ENCODE data around the gene ARFGAP1. TPM values are rescaled to one million over a fixed set of nuclear protein-coding genes. Genes with fewer than 3 reads are reported as not detected.

Gene ARFGAP1
- total RNA-seq, 1 donor from 2014 or later = 220 TPM

DNA sequence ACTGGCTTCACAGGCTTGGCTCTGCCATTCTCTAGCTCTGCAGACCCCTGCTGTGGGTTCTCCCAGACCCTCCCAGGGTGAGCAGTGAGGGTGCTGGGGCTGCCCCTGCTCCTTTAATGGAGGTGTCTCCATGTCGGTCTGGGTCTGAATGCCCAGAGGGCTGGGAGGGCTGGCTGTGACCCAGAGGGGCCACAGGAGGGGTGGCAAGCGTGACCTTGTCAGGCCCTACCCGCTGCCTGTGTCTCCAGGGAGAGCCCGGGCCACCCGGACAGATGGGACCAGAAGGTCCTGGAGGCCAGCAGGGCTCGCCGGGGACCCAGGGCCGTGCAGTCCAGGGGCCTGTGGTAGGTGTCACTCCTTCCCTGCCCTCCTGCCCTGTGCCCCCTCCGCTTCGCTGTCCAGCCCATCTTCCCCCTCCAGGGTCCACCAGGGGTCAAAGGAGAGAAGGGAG is 52.4 kb downstream of the ARFGAP1 start:
- H3K4me1 Mint-ChIP-seq (ENCODE audit: low read depth, unreplicated experiment) = no peaks in the 10 kb centered on the region
- DNase-seq (ENCODE audit: low read depth) (no peak), FAIRE-seq (no peak)
- Histone ChIP-seq H3K4me3 (ENCODE audit: insufficient read depth, low read depth, low read length) (no peak overlapping the region), H3K4me1 (ENCODE audit: insufficient read depth, low read length) (no peaks in the 10 kb centered on the region), H3K36me3 (ENCODE audit: insufficient read depth, low read length) (no peaks in the 10 kb centered on the region), H4K20me1 (ENCODE audit: insufficient read depth, low read length) (no peaks in the 10 kb centered on the region), H3K79me2 (ENCODE audit: insufficient read depth, low read length) (no peaks in the 10 kb centered on the region), H2AFZ (ENCODE audit: low read depth, low read length) (no peak overlapping the region), H3K9ac (ENCODE audit: low read length) (no peak overlapping the region), H3K27me3 (ENCODE audit: insufficient read depth, low read length) (peaks cover 19% of the 10 kb centered on the region), H3K4me2 (ENCODE audit: low read length) (no peak overlapping the region), H3K9me3 (ENCODE audit: insufficient read depth, low read depth, low read length) (no peaks in the 10 kb centered on the region), H3K27ac (ENCODE audit: low read depth, low read length) (no peak overlapping the region)
- TF ChIP-seq EZH2 (IDR thresholded peaks at IDR 0.05; ENCODE audit: insufficient read depth, low read length) = no peak
- TF ChIP-seq, protein P1, sequence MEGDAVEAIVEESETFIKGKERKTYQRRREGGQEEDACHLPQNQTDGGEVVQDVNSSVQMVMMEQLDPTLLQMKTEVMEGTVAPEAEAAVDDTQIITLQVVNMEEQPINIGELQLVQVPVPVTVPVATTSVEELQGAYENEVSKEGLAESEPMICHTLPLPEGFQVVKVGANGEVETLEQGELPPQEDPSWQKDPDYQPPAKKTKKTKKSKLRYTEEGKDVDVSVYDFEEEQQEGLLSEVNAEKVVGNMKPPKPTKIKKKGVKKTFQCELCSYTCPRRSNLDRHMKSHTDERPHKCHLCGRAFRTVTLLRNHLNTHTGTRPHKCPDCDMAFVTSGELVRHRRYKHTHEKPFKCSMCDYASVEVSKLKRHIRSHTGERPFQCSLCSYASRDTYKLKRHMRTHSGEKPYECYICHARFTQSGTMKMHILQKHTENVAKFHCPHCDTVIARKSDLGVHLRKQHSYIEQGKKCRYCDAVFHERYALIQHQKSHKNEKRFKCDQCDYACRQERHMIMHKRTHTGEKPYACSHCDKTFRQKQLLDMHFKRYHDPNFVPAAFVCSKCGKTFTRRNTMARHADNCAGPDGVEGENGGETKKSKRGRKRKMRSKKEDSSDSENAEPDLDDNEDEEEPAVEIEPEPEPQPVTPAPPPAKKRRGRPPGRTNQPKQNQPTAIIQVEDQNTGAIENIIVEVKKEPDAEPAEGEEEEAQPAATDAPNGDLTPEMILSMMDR (IDR thresholded peaks at IDR 0.05; ENCODE audit: insufficient read depth, low read depth, low read length) = no peak
- peaks cover 11% of the 10 kb centered on the region for H3K36me3 Mint-ChIP-seq (ENCODE audit: low read depth, unreplicated experiment)
- H3K9me3 Mint-ChIP-seq (ENCODE audit: unreplicated experiment) = peaks cover 3% of the 10 kb centered on the region
- peaks cover 20% of the 10 kb centered on the region for H3K27me3 Mint-ChIP-seq (ENCODE audit: low read depth, unreplicated experiment)
- no peak overlapping the region for H3K27ac Mint-ChIP-seq (ENCODE audit: unreplicated experiment)
- no peak overlapping the region for H3K4me3 Mint-ChIP-seq (ENCODE audit: unreplicated experiment)

DNA sequence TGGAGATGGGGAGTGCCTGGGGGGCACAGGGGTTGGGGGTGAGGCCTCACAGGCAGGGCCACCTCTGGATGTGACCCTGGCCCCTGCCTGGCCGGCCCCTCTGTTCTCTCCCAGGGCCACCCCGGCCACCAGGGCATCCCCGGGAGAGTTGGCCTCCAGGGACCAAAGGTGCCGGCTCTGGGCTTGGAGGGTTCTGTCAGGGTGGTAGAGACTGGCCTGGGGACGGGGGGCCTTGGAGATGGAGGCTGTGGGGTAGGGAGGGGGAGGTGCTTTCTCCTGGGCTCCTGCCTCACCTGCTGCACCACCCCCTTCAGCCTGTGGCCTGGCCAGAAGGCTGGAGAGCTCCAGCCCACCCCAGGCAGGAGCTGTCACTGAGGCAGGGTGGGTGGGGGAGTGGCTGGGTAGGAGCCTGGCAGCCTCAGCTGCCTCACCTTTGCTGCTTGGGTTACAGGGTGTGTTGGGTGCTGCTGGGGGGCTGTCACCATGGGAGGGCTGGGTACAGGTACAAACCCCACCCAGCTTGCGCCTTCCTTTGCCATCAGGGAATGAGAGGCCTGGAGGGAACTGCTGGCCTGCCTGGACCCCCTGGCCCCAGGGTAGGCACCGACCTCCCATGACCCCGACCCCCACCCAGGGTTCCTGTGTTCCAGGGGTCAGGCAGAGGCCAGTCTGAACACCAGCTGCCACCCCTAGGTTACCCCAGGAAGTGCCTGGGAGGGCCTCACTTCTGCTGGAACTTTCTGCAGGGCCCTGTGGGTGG is 53.1 kb downstream of the ARFGAP1 start:
- Histone ChIP-seq H3K4me3 (ENCODE audit: insufficient read depth, low read depth, low read length) (no peak overlapping the region), H3K9me3 (ENCODE audit: insufficient read depth, low read depth, low read length) (no peaks in the 10 kb centered on the region), H2AFZ (ENCODE audit: low read depth, low read length) (no peak overlapping the region), H4K20me1 (ENCODE audit: insufficient read depth, low read length) (no peaks in the 10 kb centered on the region), H3K27me3 (ENCODE audit: insufficient read depth, low read length) (peaks cover 19% of the 10 kb centered on the region), H3K4me2 (ENCODE audit: low read length) (no peak overlapping the region), H3K79me2 (ENCODE audit: insufficient read depth, low read length) (no peaks in the 10 kb centered on the region), H3K36me3 (ENCODE audit: insufficient read depth, low read length) (no peaks in the 10 kb centered on the region), H3K27ac (ENCODE audit: low read depth, low read length) (no peak overlapping the region), H3K9ac (ENCODE audit: low read length) (no peak overlapping the region), H3K4me1 (ENCODE audit: insufficient read depth, low read length) (no peaks in the 10 kb centered on the region)
- FAIRE-seq = no peak
- no peak overlapping the region for H3K4me3 Mint-ChIP-seq (ENCODE audit: unreplicated experiment)
- peaks cover 3% of the 10 kb centered on the region for H3K9me3 Mint-ChIP-seq (ENCODE audit: unreplicated experiment)
- H3K27ac Mint-ChIP-seq (ENCODE audit: unreplicated experiment) = no peak overlapping the region
- TF ChIP-seq, protein P1 (IDR thresholded peaks at IDR 0.05; ENCODE audit: insufficient read depth, low read depth, low read length) = no peak
- TF ChIP-seq EZH2 (IDR thresholded peaks at IDR 0.05; ENCODE audit: insufficient read depth, low read length) = no peak
- no peak for DNase-seq (ENCODE audit: low read depth)
- H3K36me3 Mint-ChIP-seq (ENCODE audit: low read depth, unreplicated experiment) = peaks cover 11% of the 10 kb centered on the region
- H3K27me3 Mint-ChIP-seq (ENCODE audit: low read depth, unreplicated experiment) = peaks cover 20% of the 10 kb centered on the region
- no peaks in the 10 kb centered on the region for H3K4me1 Mint-ChIP-seq (ENCODE audit: low read depth, unreplicated experiment)
